ENCODE results near the gene MFSD12.
A peak's percentile ranks its signal among the peaks of the same experiment; 100 is the strongest.

Gene MFSD12

DNA sequence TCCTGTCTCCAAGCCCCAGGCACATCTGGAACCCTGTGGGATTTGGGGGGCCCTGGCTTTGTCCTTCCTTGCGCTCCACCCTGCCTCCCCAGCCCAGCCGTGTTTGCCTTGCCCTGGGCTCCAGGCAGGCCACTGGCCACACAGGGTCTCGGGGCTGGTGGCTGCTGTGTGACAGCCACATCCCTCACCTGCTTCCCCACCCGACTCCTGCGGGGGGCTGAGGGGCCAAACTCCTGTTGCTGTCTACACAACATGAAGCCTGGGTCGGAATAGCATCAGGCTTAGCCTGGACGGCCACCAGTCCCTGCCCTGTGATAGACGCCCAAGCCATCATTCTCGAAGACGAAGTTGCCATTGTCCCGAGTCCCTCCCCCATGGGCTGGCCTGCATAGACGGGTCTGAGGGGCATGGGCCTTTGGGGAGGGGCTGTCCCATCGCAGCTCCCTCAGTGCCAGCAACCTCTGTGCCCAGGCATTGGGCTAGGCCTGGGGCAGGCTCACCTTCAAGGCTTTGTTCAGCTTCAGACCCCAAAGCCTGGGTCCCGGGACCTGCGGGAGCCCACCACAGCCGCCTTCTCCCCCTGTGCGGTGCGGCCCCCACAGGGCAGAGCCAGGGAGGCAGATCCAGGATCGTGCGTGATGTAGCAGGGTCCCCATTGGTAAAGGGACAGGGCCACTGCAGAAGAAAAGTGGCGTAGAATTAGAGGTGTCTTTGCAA lies 33.9 kb downstream of the MFSD12 start:
- peaks cover 14% of the 10 kb centered on the region; the same call in 1 of the 2 replicates for H3K36me3 ChIP-seq (ENCODE audit: insufficient read depth, low read depth, low read length)
- no peaks in the 10 kb centered on the region for H3K27me3 ChIP-seq (ENCODE audit: insufficient read depth, low read length)
- peaks cover 6% of the 10 kb centered on the region for H3K4me1 ChIP-seq (ENCODE audit: insufficient read depth, low read length)
- H3K27ac ChIP-seq (ENCODE audit: low read length), result no peak overlapping the region
- H3K9ac ChIP-seq (ENCODE audit: low read depth, low read length), result no peak overlapping the region
- H3K4me3 ChIP-seq (ENCODE audit: low read length), result no peak overlapping the region
- H3K9me3 ChIP-seq (ENCODE audit: insufficient read depth, low read depth, low read length), result no peaks in the 10 kb centered on the region

- Histone ChIP-seq H3K27ac (ENCODE audit: low read length) (no peak overlapping the region), H3K9me3 (ENCODE audit: insufficient read depth, low read depth, low read length) (no peaks in the 10 kb centered on the region), H3K9ac (ENCODE audit: low read depth, low read length) (no peak overlapping the region), H3K4me3 (ENCODE audit: low read length) (no peak overlapping the region), H3K36me3 (ENCODE audit: insufficient read depth, low read depth, low read length) (peaks cover 14% of the 10 kb centered on the region; the same call in 1 of the 2 replicates), H3K27me3 (ENCODE audit: insufficient read depth, low read length) (no peaks in the 10 kb centered on the region), H3K4me1 (ENCODE audit: insufficient read depth, low read length) (peaks cover 10% of the 10 kb centered on the region)
These were observed 34.7 kb downstream of the MFSD12 start for GRCh38 chr19:3522421-3523360.

GRCh38 chr19:3521104-3521445 lies 36.3 kb downstream of the MFSD12 start:
- Histone ChIP-seq H3K4me3 (ENCODE audit: low read length) (no peak overlapping the region), H3K27me3 (ENCODE audit: insufficient read depth, low read length) (no peaks in the 10 kb centered on the region), H3K27ac (ENCODE audit: low read length) (no peak overlapping the region), H3K9ac (ENCODE audit: low read depth, low read length) (no peak overlapping the region), H3K36me3 (ENCODE audit: insufficient read depth, low read depth, low read length) (peaks cover 7% of the 10 kb centered on the region; the same call in 1 of the 2 replicates), H3K9me3 (ENCODE audit: insufficient read depth, low read depth, low read length) (no peaks in the 10 kb centered on the region), H3K4me1 (ENCODE audit: insufficient read depth, low read length) (peaks cover 10% of the 10 kb centered on the region)

DNA sequence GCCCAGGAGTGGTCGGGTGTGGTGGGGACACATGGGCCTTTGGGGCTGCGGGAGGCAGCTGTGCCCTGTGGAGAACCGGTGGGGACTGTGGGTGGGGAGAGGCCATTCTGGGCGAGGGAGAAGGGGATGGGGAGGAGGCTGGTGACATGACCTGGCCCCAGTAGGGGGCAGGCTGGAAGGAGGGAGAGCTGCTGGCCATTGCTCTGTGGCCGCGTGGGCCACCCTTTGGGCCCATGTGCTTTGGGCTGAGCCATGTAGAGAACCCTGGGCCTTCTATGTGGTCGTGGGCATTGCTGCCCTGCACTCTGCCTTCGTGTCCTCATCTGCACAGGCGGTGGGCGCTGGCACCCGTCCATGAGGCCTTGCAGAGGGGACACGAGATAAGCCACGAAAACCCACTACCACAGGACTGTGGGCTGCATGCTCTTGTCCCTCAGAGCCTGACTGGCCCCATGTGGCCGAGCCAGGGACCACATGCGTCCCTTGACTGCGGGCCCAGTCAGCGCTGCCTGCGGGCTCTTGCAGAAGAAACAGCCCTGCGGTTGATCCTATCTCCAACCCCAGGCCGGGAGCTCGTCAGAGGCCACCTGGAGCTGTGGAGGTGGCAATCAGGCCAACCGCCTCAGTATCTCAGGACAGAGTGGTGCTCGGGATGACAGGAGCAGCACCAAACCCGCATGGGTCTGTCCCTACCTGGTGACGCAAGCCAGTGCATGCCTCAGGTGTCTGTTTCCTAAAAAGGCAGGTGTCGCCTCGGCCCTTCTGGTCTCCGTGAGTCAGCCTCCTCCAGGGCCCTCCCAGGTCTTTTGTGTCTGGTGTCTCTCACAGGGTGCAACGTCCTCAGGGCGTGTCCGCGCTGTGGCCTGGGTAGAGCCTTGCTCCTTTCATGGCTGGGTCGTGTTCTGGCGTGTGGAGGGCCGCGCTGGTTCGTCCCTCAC lies 37.0 kb downstream of the MFSD12 start:
- Histone ChIP-seq H3K27ac (ENCODE audit: low read length) (no peak overlapping the region), H3K36me3 (ENCODE audit: insufficient read depth, low read depth, low read length) (peaks cover 7% of the 10 kb centered on the region; the same call in 1 of the 2 replicates), H3K9ac (ENCODE audit: low read depth, low read length) (no peak overlapping the region), H3K9me3 (ENCODE audit: insufficient read depth, low read depth, low read length) (no peaks in the 10 kb centered on the region), H3K4me3 (ENCODE audit: low read length) (no peak overlapping the region), H3K4me1 (ENCODE audit: insufficient read depth, low read length) (peaks cover 13% of the 10 kb centered on the region), H3K27me3 (ENCODE audit: insufficient read depth, low read length) (no peaks in the 10 kb centered on the region)

- Histone ChIP-seq H3K27ac (ENCODE audit: low read length) (no peak overlapping the region), H3K9ac (ENCODE audit: low read depth, low read length) (peak overlapping the region; percentile 38; the same call in 1 of the 2 replicates), H3K4me1 (ENCODE audit: insufficient read depth, low read length) (peaks cover 13% of the 10 kb centered on the region), H3K36me3 (ENCODE audit: insufficient read depth, low read depth, low read length) (no peaks in the 10 kb centered on the region), H3K9me3 (ENCODE audit: insufficient read depth, low read depth, low read length) (no peaks in the 10 kb centered on the region), H3K4me3 (ENCODE audit: low read length) (no peak overlapping the region), H3K27me3 (ENCODE audit: insufficient read depth, low read length) (no peaks in the 10 kb centered on the region)
These were observed 38.3 kb downstream of the MFSD12 start for GRCh38 chr19:3519126-3519525.

GRCh38 chr19:3518659-3519058 lies 38.7 kb downstream of the MFSD12 start:
- no peaks in the 10 kb centered on the region for H3K9me3 ChIP-seq (ENCODE audit: insufficient read depth, low read depth, low read length)
- no peak overlapping the region for H3K27ac ChIP-seq (ENCODE audit: low read length)
- peak overlapping the region; percentile 41; the same call in 1 of the 2 replicates for H3K4me3 ChIP-seq (ENCODE audit: low read length)
- H3K36me3 ChIP-seq (ENCODE audit: insufficient read depth, low read depth, low read length), result no peaks in the 10 kb centered on the region
- peaks cover 13% of the 10 kb centered on the region for H3K4me1 ChIP-seq (ENCODE audit: insufficient read depth, low read length)
- H3K27me3 ChIP-seq (ENCODE audit: insufficient read depth, low read length), result no peaks in the 10 kb centered on the region
- peak overlapping the region; percentile 38 for H3K9ac ChIP-seq (ENCODE audit: low read depth, low read length)

DNA sequence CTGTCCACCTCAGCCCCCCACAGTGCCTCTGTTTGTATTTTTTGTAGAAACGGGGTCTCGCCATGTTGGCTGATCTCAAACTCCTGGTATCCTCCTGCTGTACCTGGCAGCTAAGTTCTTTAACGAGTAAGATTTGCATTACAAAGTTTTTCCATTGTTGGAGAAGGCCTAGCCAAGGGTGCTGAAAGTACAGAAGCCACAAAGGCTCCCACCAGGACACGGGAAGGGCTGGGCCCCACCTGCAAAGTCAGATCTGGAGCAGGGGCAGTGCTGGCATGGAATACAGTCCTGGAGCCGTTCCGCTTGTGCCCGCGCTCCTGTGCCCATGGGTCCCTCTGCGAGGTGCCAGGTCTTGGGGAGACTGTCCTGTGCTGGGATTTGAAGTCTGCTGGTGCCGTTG lies 39.1 kb downstream of the MFSD12 start:
- Histone ChIP-seq H3K9me3 (ENCODE audit: insufficient read depth, low read depth, low read length) (no peaks in the 10 kb centered on the region), H3K9ac (ENCODE audit: low read depth, low read length) (peak overlapping the region; percentile 38), H3K4me3 (ENCODE audit: low read length) (peak overlapping the region; percentile 41; the same call in 1 of the 2 replicates), H3K27me3 (ENCODE audit: insufficient read depth, low read length) (no peaks in the 10 kb centered on the region), H3K36me3 (ENCODE audit: insufficient read depth, low read depth, low read length) (no peaks in the 10 kb centered on the region), H3K4me1 (ENCODE audit: insufficient read depth, low read length) (peaks cover 13% of the 10 kb centered on the region), H3K27ac (ENCODE audit: low read length) (no peak overlapping the region)

GRCh38 chr19:3517638-3518037 lies 39.7 kb downstream of the MFSD12 start:
- no peaks in the 10 kb centered on the region for H3K36me3 ChIP-seq (ENCODE audit: insufficient read depth, low read depth, low read length)
- no peak overlapping the region for H3K4me3 ChIP-seq (ENCODE audit: low read length)
- peaks cover 13% of the 10 kb centered on the region for H3K4me1 ChIP-seq (ENCODE audit: insufficient read depth, low read length)
- no peak overlapping the region for H3K9ac ChIP-seq (ENCODE audit: low read depth, low read length)
- H3K27me3 ChIP-seq (ENCODE audit: insufficient read depth, low read length), result no peaks in the 10 kb centered on the region
- no peaks in the 10 kb centered on the region for H3K9me3 ChIP-seq (ENCODE audit: insufficient read depth, low read depth, low read length)
- no peak overlapping the region for H3K27ac ChIP-seq (ENCODE audit: low read length)

DNA sequence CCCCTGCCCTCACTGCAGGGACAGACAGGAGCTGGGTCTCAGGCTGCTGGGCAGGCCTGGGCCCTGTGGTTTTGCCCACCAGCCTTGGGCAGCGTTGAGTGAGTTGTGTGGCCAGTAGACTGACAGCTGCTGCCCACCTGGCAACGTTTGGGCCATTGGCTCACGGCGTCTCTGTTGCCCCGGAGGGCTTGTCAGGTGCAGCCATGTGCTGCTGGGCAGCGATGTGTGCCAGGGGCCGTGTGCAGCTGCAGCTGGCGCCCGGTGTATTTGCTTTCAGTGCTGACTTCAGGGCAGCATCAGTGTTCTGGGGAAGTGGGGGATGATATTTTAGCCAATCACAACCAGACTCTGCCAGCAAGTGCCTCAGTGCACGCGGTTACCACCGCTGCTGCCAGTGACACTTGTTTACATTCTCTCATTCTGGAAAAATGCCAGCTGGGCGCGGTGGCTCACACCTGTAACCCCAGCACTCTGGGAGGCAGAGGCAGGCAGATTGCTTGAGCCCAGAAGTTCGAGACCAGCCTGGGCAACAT lies 40.6 kb downstream of the MFSD12 start:
- Histone ChIP-seq H3K27me3 (ENCODE audit: insufficient read depth, low read length) (no peaks in the 10 kb centered on the region), H3K4me3 (ENCODE audit: low read length) (no peak overlapping the region), H3K4me1 (ENCODE audit: insufficient read depth, low read length) (peaks cover 13% of the 10 kb centered on the region), H3K27ac (ENCODE audit: low read length) (no peak overlapping the region), H3K9ac (ENCODE audit: low read depth, low read length) (no peak overlapping the region), H3K9me3 (ENCODE audit: insufficient read depth, low read depth, low read length) (no peaks in the 10 kb centered on the region), H3K36me3 (ENCODE audit: insufficient read depth, low read depth, low read length) (no peaks in the 10 kb centered on the region)

- H3K4me3 ChIP-seq (ENCODE audit: low read length), result no peak overlapping the region
- no peaks in the 10 kb centered on the region for H3K27me3 ChIP-seq (ENCODE audit: insufficient read depth, low read length)
- peaks cover 13% of the 10 kb centered on the region for H3K4me1 ChIP-seq (ENCODE audit: insufficient read depth, low read length)
- no peak overlapping the region for H3K9ac ChIP-seq (ENCODE audit: low read depth, low read length)
- H3K27ac ChIP-seq (ENCODE audit: low read length), result no peak overlapping the region
- no peaks in the 10 kb centered on the region for H3K9me3 ChIP-seq (ENCODE audit: insufficient read depth, low read depth, low read length)
- 0 out of 2 replicates have a peak, but pooled peaks cover 4% of the 10 kb centered on the region for H3K36me3 ChIP-seq (ENCODE audit: insufficient read depth, low read depth, low read length)
These were observed 41.4 kb downstream of the MFSD12 start for GRCh38 chr19:3515891-3516422.

- Histone ChIP-seq H3K4me3 (ENCODE audit: low read length) (no peak overlapping the region), H3K9me3 (ENCODE audit: insufficient read depth, low read depth, low read length) (no peaks in the 10 kb centered on the region), H3K27me3 (ENCODE audit: insufficient read depth, low read length) (no peaks in the 10 kb centered on the region), H3K9ac (ENCODE audit: low read depth, low read length) (no peak overlapping the region), H3K36me3 (ENCODE audit: insufficient read depth, low read depth, low read length) (peaks cover 13% of the 10 kb centered on the region; the same call in 1 of the 2 replicates), H3K27ac (ENCODE audit: low read length) (no peak overlapping the region), H3K4me1 (ENCODE audit: insufficient read depth, low read length) (peaks cover 13% of the 10 kb centered on the region)
These were observed 42.5 kb downstream of the MFSD12 start for GRCh38 chr19:3514930-3515329.

Data from iPS-20b (cell line).